RWPE2 (cell line): ENCODE data around the gene AVL9.
A peak's percentile ranks its signal among the peaks of the same experiment; 100 is the strongest.

Source experiments
- ATAC-seq: fragments of 200-7000 bp; cut with Tn5 transposase; 3 replicates; pipeline ENCODE4 v1.9.1; 2021; ENCODE audit warnings: low read depth
- DNase-seq: peaks from one replicate; pipeline ENCODE4 v3.0.0-alpha.2; 2020; ENCODE audit warnings: low spot score
- H3K27ac ChIP-seq: fragments of 450-650 bp; 2 replicates; pipeline ENCODE4 v1.5.1; 2017; ENCODE audit warnings: mild to moderate bottlenecking; ENCODE audit not compliant: poor library complexity, severe bottlenecking
- H3K27me3 ChIP-seq: fragments of 250-450 bp; sonication (Bioruptor Pico); 2 replicates; pipeline ENCODE4 v1.5.1; 2021; ENCODE audit warnings: mild to moderate bottlenecking, moderate library complexity; ENCODE audit not compliant: insufficient read depth, poor library complexity, severe bottlenecking
- H3K36me3 ChIP-seq: fragments of 250-450 bp; sonication (Bioruptor Pico); 2 replicates; pipeline ENCODE4 v1.5.1; 2020; ENCODE audit warnings: low read depth, mild to moderate bottlenecking, moderate library complexity
- H3K4me1 ChIP-seq: fragments of 250-450 bp; sonication (Bioruptor Pico); 2 replicates; pipeline ENCODE4 v1.5.1; 2021; ENCODE audit warnings: mild to moderate bottlenecking, moderate library complexity; ENCODE audit not compliant: insufficient read depth, poor library complexity, severe bottlenecking
- H3K4me3 ChIP-seq: fragments of 250-450 bp; sonication (Bioruptor Pico); 2 replicates; pipeline ENCODE4 v1.5.1; 2021; ENCODE audit warnings: mild to moderate bottlenecking, moderate library complexity; ENCODE audit not compliant: severe bottlenecking
- H3K9me3 ChIP-seq: fragments of 250-450 bp; sonication (Bioruptor Pico); 2 replicates; pipeline ENCODE4 v1.5.1; 2021; ENCODE audit warnings: mild to moderate bottlenecking, moderate library complexity; ENCODE audit not compliant: severe bottlenecking
- TF ChIP-seq, protein P1 (sequence below): fragments of 450-650 bp; IDR thresholded peaks from one replicate; pipeline ENCODE4 v1.5.1; 2017; ENCODE audit warnings: mild to moderate bottlenecking, moderate library complexity; ENCODE audit not compliant: poor library complexity, severe bottlenecking

Gene AVL9

GRCh38 chr7:32532716-32533115, 37.4 kb downstream of the AVL9 start:
- TF ChIP-seq, protein P1, sequence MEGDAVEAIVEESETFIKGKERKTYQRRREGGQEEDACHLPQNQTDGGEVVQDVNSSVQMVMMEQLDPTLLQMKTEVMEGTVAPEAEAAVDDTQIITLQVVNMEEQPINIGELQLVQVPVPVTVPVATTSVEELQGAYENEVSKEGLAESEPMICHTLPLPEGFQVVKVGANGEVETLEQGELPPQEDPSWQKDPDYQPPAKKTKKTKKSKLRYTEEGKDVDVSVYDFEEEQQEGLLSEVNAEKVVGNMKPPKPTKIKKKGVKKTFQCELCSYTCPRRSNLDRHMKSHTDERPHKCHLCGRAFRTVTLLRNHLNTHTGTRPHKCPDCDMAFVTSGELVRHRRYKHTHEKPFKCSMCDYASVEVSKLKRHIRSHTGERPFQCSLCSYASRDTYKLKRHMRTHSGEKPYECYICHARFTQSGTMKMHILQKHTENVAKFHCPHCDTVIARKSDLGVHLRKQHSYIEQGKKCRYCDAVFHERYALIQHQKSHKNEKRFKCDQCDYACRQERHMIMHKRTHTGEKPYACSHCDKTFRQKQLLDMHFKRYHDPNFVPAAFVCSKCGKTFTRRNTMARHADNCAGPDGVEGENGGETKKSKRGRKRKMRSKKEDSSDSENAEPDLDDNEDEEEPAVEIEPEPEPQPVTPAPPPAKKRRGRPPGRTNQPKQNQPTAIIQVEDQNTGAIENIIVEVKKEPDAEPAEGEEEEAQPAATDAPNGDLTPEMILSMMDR: no peak
- DNase-seq: no peak
- H3K27me3 ChIP-seq: no peaks in the 10 kb centered on the region
- no peaks in the 10 kb centered on the region for H3K36me3 ChIP-seq
- H3K4me1 ChIP-seq: peaks cover 11% of the 10 kb centered on the region
- H3K27ac ChIP-seq: no peak overlapping the region
- no peak overlapping the region for H3K4me3 ChIP-seq
- H3K9me3 ChIP-seq: no peaks in the 10 kb centered on the region
- no peak for ATAC-seq

GRCh38 chr7:32533276-32534029, 38.2 kb downstream of the AVL9 start:
- Histone ChIP-seq H3K27me3 (no peaks in the 10 kb centered on the region), H3K36me3 (no peaks in the 10 kb centered on the region), H3K9me3 (no peaks in the 10 kb centered on the region), H3K27ac (no peak overlapping the region), H3K4me1 (peaks cover 11% of the 10 kb centered on the region), H3K4me3 (no peak overlapping the region)
- no peak for ATAC-seq
- TF ChIP-seq, protein P1: no peak
- no peak for DNase-seq

DNA sequence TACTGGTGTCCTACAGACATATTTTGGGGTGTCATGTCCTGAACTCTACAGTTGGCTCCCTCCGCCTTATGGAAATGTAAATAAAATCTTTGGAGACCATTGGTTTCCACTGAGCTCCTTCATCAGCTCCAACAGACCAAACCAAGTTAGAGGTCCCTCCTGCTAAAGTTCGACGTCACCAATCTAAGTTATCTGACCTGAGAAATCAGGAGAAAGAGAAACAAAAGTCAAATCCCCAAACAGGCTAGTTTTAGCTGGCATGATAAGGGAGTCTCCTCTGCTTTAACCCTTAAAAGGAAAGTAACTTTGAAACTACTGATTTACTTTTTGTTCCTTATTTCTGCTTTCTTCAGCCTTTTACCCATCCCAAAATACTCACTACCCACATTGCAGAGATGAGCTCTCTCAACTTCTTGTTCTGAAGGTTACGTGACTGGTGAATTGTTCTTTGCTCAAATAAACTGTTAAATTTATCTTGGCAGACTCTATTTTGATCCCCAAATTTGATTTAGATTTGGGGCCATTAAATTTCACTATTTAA, 39.9 kb downstream of the AVL9 start:
- TF ChIP-seq, protein P1: no peak
- H3K4me3 ChIP-seq: no peak overlapping the region
- no peak overlapping the region for H3K27ac ChIP-seq
- no peaks in the 10 kb centered on the region for H3K27me3 ChIP-seq
- peaks cover 11% of the 10 kb centered on the region for H3K4me1 ChIP-seq
- DNase-seq: no peak
- H3K9me3 ChIP-seq: no peaks in the 10 kb centered on the region
- ATAC-seq: no peak
- H3K36me3 ChIP-seq: no peaks in the 10 kb centered on the region

GRCh38 chr7:32536016-32536415, 40.7 kb downstream of the AVL9 start:
- H3K27ac ChIP-seq: no peak overlapping the region
- no peaks in the 10 kb centered on the region for H3K27me3 ChIP-seq
- no peak overlapping the region for H3K4me3 ChIP-seq
- H3K9me3 ChIP-seq: no peaks in the 10 kb centered on the region
- TF ChIP-seq, protein P1: no peak
- no peaks in the 10 kb centered on the region for H3K36me3 ChIP-seq
- H3K4me1 ChIP-seq: peaks cover 11% of the 10 kb centered on the region
- ATAC-seq (no peak), DNase-seq (no peak)

- H3K36me3 ChIP-seq: no peaks in the 10 kb centered on the region; the same call in 1 of the 2 replicates
- TF ChIP-seq, protein P1: no peak
- H3K4me1 ChIP-seq: peaks cover 11% of the 10 kb centered on the region
- DNase-seq (no peak), ATAC-seq (peak; percentile 68)
- no peak overlapping the region for H3K4me3 ChIP-seq
- H3K27ac ChIP-seq: no peak overlapping the region
- no peaks in the 10 kb centered on the region for H3K9me3 ChIP-seq
- H3K27me3 ChIP-seq: no peaks in the 10 kb centered on the region
These were observed 41.3 kb downstream of the AVL9 start for GRCh38 chr7:32536585-32536984.
